ENCODE measurements around the gene AP3M1. TPM values are rescaled to one million over a fixed set of nuclear protein-coding genes. Genes with fewer than 3 reads are reported as not detected.

The AP3M1 gene
- total RNA-seq, 1 experiment from 2014 or later, result 59.4 TPM

- peaks cover 5% of the 10 kb centered on the region; the same call in 1 of the 2 replicates for H3K36me3 ChIP-seq (ENCODE audit: low read depth)
- CTCF ChIA-PET, result interaction anchor here (0.6 kb wide), 1 partner anchor 55 kb away, joined by 3 read pairs; no protein-coding TSS in a partner anchor
These were observed 25.1 kb upstream of the AP3M1 start for GRCh38 chr10:74175510-74176379.

GRCh38 chr10:74174521-74174920, 23.9 kb upstream of the AP3M1 start:
- intact Hi-C loops (cut with micrococcal nuclease; ENCODE audit: unreplicated experiment), result no loop called here
- peaks cover 26% of the 10 kb centered on the region for H3K79me2 ChIP-seq (ENCODE audit: low read depth)
- TF ChIP-seq EZH2 (IDR thresholded peaks at IDR 0.05; ENCODE audit: low read depth) (no peak), CTCF (conservative IDR thresholded peaks at IDR 0.05) (no peak)
- H3K27me3 ChIP-seq (ENCODE audit: insufficient read depth, low read depth), result no peaks in the 10 kb centered on the region
- H2AFZ ChIP-seq, result no peak overlapping the region
- H3F3A ChIP-seq (ENCODE audit: insufficient read depth, low read depth), result peaks cover 18% of the 10 kb centered on the region
- no peaks in the 10 kb centered on the region for H3K9me3 ChIP-seq (ENCODE audit: insufficient read depth, low read depth)
- no peaks in the 10 kb centered on the region for H3K9me2 ChIP-seq (ENCODE audit: insufficient read depth)
- H4K20me1 ChIP-seq (ENCODE audit: insufficient read depth), result no peaks in the 10 kb centered on the region
- H3K36me3 ChIP-seq (ENCODE audit: low read depth), result peaks cover 5% of the 10 kb centered on the region; the same call in 1 of the 2 replicates
- BruUV-seq (replicated peaks), result no TSS peak
- POLR2A ChIA-PET (ENCODE audit: unreplicated experiment), result interaction anchor here (1.2 kb wide), 1 partner anchor 22 kb away, joined by 3 read pairs; no protein-coding TSS in a partner anchor
- H3K4me1 ChIP-seq (replicated peaks; ENCODE audit: insufficient read depth), result peaks cover 29% of the 10 kb centered on the region
- no peak overlapping the region for H3K4me3 ChIP-seq
- H3K27ac ChIP-seq, result 0 out of 2 replicates have a peak overlapping the region, but pooled peaks have one; percentile 7
- no peak overlapping the region for H3K4me2 ChIP-seq
- CTCF ChIA-PET, result interaction anchor here (0.6 kb wide), 3 partner anchors 41 to 56 kb away, joined by 3 to 5 read pairs (median 4); no protein-coding TSS in a partner anchor
- DNase-seq, result no peak

More at GRCh38 chr10:74175510-74176379, 25.1 kb upstream of the AP3M1 start:
- no peaks in the 10 kb centered on the region for H4K20me1 ChIP-seq (ENCODE audit: insufficient read depth)
- H3K79me2 ChIP-seq (ENCODE audit: low read depth), result peaks cover 36% of the 10 kb centered on the region
- peaks cover 18% of the 10 kb centered on the region for H3F3A ChIP-seq (ENCODE audit: insufficient read depth, low read depth)
- no peaks in the 10 kb centered on the region for H3K27me3 ChIP-seq (ENCODE audit: insufficient read depth, low read depth)
- intact Hi-C loops (cut with micrococcal nuclease; ENCODE audit: unreplicated experiment), result loop anchor here (1.0 to 5.0 kb wide), 5 partner anchors 15 to 63 kb away; partner anchors contain the start of gene ADK
- H3K9me2 ChIP-seq (ENCODE audit: insufficient read depth), result no peaks in the 10 kb centered on the region
- TF ChIP-seq EZH2 (IDR thresholded peaks at IDR 0.05; ENCODE audit: low read depth) (no peak), CTCF (conservative IDR thresholded peaks at IDR 0.05) (no peak)
- H3K4me3 ChIP-seq, result peak overlapping the region; percentile 90
- H3K27ac ChIP-seq, result peak overlapping the region; percentile 79
- DNase-seq, result no peak
- no peaks in the 10 kb centered on the region for H3K9me3 ChIP-seq (ENCODE audit: insufficient read depth, low read depth)
- POLR2A ChIA-PET (ENCODE audit: unreplicated experiment), result interaction anchor here (0.6 to 1.2 kb wide), 2 partner anchors 23 to 33 kb away, joined by 3 to 5 read pairs; no protein-coding TSS in a partner anchor
- H3K4me2 ChIP-seq, result peak overlapping the region; percentile 86
- H3K4me1 ChIP-seq (replicated peaks; ENCODE audit: insufficient read depth), result peaks cover 29% of the 10 kb centered on the region
- TSS peak; percentile 78 for BruUV-seq (replicated peaks)
- H2AFZ ChIP-seq, result peak overlapping the region; percentile 91

- Histone ChIP-seq H3K9me2 (ENCODE audit: insufficient read depth) (no peaks in the 10 kb centered on the region), H3K79me2 (ENCODE audit: low read depth) (peaks cover 10% of the 10 kb centered on the region; the same call in 1 of the 2 replicates), H3K4me2 (no peak overlapping the region), H3K4me3 (no peak overlapping the region), H3K36me3 (ENCODE audit: low read depth) (no peaks in the 10 kb centered on the region), H4K20me1 (ENCODE audit: insufficient read depth) (no peaks in the 10 kb centered on the region), H3F3A (ENCODE audit: insufficient read depth, low read depth) (peaks cover 15% of the 10 kb centered on the region), H2AFZ (no peak overlapping the region), H3K9me3 (ENCODE audit: insufficient read depth, low read depth) (no peaks in the 10 kb centered on the region), H3K27me3 (ENCODE audit: insufficient read depth, low read depth) (no peaks in the 10 kb centered on the region), H3K27ac (no peak overlapping the region), H3K4me1 (replicated peaks; ENCODE audit: insufficient read depth) (peaks cover 7% of the 10 kb centered on the region)
- no peak for DNase-seq
- BruUV-seq (replicated peaks), result no TSS peak
- no peak for TF ChIP-seq EZH2 (IDR thresholded peaks at IDR 0.05; ENCODE audit: low read depth)
- no peak for TF ChIP-seq CTCF (conservative IDR thresholded peaks at IDR 0.05)
- intact Hi-C loops (cut with micrococcal nuclease; ENCODE audit: unreplicated experiment), result no loop called here
- ChIA-PET POLR2A (ENCODE audit: unreplicated experiment) (no interaction called here), CTCF (no interaction called here)
These were observed 21.0 kb upstream of the AP3M1 start for GRCh38 chr10:74171625-74172024.
